HTERT RPE-1 (cell line): ENCODE results near the gene PACRG.

ENCODE experiments used
- in situ Hi-C: fragments of 300-500 bp; cut with MboI; formaldehyde crosslinking; loops from 4 replicates; pipeline ENCODE4 v1.14.3; 2020; ENCODE audit warnings: low sequenced_read_pairs

Gene PACRG

DNA sequence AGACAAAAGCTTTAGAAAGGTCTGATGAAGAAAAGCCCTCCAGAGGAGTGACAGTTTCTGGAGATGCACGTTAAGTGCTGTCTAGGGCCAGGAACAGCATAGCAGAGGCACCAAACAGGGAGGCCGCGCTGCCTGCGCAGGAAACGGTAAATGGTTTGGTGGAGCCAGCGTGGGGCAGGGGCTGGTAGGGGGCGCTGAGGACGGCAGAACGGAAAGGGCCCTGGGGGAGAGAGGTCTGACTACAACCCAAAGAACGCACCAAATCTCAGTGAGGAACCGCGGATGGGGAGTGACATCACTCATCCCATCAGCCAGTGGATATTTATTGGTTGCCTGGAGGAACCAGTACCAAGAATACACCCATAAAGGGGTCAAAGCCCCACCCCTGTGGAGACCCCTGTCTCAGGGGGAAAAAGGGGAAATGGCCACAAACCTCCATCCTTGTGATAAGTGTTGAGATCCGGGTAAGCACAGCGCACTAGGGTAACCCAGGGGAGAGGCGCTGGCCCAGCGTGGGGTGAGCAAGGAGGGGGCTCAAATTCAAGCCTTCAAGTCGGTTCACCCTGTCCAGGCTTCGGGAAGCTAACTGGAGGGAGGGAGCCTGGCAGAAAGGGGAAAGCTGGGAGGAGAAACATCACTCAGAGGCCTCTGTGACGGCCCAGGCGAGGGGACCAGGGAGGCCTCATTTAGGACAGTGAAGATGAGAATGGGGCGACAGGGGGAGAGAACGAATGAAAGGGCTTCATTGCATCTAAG lies 437.6 kb downstream of the PACRG start:
- in situ Hi-C loops, result no loop called here

GRCh38 chr6:163165922-163166321 lies 438.1 kb downstream of the PACRG start:
- in situ Hi-C loops, result no loop called here

DNA sequence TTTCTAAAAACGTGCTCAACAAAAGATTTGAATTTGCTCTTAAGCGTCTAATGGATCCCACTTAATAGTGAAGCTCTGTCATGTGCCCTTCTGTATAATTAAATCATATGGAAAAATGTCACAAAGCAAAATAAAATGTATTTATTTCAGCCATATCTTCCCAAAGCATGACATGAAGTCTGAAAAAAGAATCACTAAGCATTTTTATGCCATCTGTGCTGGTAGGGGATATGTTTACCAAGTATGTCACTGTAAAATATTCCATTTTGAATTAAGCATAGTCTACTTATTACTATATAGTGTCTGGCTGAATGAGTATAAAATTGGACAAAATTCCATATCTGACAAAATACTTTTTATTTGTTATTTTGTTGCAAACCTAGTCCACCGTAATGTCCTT lies 438.7 kb downstream of the PACRG start:
- in situ Hi-C loops, result no loop called here

- in situ Hi-C loops, result no loop called here
These were observed 441.7 kb downstream of the PACRG start for GRCh38 chr6:163169521-163169920.

- in situ Hi-C loops, result no loop called here
These were observed 442.6 kb downstream of the PACRG start for GRCh38 chr6:163170294-163170883.

GRCh38 chr6:163173741-163174140 lies 446.0 kb downstream of the PACRG start:
- in situ Hi-C loops, result no loop called here

GRCh38 chr6:163175301-163175700 lies 447.5 kb downstream of the PACRG start:
- in situ Hi-C loops, result no loop called here

DNA sequence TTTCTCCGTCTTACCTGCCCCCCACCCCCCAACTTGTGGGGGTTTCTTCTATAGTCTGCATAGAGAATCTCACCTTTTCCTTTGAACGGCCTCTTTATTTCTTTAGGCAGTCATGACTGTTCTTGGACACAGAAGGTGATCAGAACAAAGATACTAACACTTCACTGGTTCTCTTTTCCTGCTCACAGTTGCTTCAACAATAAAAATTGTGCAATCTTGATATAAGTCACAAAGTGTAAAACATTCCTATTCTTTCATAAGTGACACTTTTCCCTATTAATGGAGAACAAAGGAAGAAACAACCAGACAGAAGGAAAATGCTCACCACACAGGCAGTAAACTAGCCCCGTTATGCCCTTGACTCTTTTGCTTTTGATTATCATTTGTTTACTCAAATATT lies 448.3 kb downstream of the PACRG start:
- in situ Hi-C loops, result no loop called here

DNA sequence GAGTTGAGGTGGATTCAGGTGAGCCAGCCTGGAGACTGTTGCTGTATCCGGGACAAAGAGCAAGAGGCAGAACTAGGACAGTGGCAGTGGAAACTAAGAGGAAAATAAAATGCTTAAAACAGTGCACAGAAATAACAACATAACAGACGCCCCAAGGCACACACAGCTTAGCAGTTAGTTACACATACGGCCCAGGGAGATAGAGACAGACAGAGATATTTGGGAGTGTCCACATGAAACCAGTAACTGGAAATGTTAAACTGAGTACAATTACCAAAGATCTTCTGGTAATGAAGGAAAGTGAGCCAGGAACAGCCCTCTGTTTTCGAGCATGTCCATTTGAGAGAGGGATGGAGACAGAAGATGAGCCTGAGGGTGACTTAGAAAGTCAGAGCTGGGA lies 449.2 kb downstream of the PACRG start:
- in situ Hi-C loops, result no loop called here

- in situ Hi-C loops, result no loop called here
These were observed 450.2 kb downstream of the PACRG start for GRCh38 chr6:163177892-163178420.

GRCh38 chr6:163179061-163179460 lies 451.3 kb downstream of the PACRG start:
- in situ Hi-C loops, result no loop called here

- in situ Hi-C loops, result no loop called here
These were observed 451.9 kb downstream of the PACRG start for GRCh38 chr6:163179721-163180120.

DNA sequence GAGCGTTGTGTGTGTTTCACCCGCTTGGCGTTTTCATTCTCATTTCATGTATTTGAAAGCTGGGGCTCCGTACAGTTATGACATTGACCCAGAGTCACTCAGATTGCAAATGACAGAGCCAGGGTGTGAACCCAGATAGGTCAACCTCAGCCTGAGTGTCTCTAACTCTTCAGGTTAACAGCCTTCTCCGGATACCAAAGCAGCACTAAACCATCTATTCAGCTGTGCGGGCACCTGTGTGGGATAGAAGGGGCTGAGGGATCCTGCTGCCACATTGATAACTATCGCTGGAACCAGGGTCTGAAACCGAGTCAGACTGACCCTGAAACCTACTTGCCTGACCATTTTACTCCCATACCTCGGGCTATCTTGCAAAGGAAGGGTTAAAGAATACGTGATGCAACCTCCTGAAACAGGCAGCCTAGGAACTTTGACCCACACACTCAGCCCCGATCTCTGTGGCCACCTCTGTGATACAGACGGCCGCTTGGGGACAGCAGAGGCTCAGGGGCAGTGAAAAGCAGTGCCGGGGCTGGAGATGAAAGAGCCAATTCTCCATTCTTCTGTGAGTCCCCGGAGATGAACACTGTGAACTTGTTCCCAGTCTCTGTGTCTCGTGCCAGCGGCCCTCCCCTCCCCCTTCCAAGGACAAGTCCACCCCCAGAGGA lies 453.2 kb downstream of the PACRG start:
- in situ Hi-C loops, result no loop called here

- in situ Hi-C loops, result no loop called here
These were observed 453.9 kb downstream of the PACRG start for GRCh38 chr6:163181666-163182180.

- in situ Hi-C loops, result no loop called here
These were observed 454.9 kb downstream of the PACRG start for GRCh38 chr6:163182696-163183095.

DNA sequence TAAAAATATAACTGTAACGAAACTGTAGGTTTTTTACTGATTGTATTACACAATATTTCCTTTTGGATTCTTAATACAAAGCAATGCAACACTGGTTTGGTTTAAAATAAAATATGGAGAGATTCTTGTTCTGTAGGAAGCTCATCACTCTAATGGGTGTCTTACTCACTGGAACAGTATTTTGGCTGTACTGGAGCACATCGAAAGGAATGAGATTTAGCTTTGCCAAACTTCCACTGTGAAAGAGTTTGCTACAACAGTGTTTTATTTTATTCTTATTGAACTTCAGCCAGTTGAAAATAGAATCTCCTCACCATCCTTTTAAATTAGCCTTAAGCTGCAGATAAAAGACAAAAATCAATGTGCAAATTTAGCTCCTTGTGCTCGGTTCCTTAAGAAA lies 456.0 kb downstream of the PACRG start:
- in situ Hi-C loops, result no loop called here

- in situ Hi-C loops, result no loop called here
These were observed 458.0 kb downstream of the PACRG start for GRCh38 chr6:163185744-163186143.

GRCh38 chr6:163186527-163186926 lies 458.8 kb downstream of the PACRG start:
- in situ Hi-C loops, result no loop called here

- in situ Hi-C loops, result no loop called here
These were observed 459.4 kb downstream of the PACRG start for GRCh38 chr6:163187201-163187600.

DNA sequence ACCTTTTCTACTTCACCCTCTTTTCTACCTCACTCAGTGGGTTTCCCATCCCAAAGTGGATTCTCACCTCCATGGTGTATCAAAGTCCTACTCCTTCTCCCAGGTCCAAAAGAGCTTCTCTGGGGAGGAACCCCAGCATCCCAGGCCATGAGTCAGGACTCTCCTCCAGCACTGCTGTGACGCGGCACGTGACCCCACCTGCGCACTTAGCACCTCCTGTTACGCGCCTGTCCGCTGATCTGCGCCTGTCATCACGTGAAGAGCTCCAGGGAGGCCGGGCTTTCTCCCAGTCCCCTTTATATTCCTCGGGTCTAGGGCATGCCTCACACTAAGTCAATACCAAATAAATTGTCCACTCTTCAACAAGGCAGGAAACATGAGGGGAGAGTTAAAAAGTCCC lies 459.8 kb downstream of the PACRG start:
- in situ Hi-C loops, result no loop called here

- in situ Hi-C loops, result no loop called here
These were observed 461.0 kb downstream of the PACRG start for GRCh38 chr6:163188746-163189145.

DNA sequence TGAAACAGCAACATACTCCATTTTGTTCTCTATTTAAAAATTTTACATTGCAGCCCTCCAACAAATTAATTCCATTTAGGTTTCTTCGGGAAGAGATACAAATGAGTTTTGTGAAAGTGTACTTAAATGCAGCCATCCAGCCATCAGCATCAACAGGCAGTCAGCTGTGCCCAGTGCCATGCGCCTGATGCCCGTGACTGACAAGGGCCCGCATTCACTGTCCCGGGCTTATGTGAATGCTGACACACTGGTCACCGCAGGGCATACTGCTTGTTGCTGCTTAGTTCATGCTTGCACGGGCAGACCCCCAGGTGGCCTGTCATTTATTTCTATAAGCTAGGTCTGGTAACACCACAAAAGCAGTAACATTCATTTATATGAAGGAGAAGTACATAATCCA lies 461.8 kb downstream of the PACRG start:
- in situ Hi-C loops, result no loop called here
